GM12865 (cell line): ENCODE results near the gene PPP2R1A.

Source experiments
- DNase-seq: peaks from one replicate; pipeline ENCODE4 v3.0.0; 2010; ENCODE audit warnings: low read depth
- H3K4me3 ChIP-seq: 2 replicates; pipeline ENCODE4 v1.5.1; 2011; ENCODE audit warnings: mild to moderate bottlenecking, low read depth, low read length, control low read depth
- TF ChIP-seq, protein P1 (sequence below): IDR thresholded peaks from 2 replicates; pipeline ENCODE4 v1.5.1; 2011; ENCODE audit warnings: low read length, control low read depth, low read depth, inconsistent platforms; ENCODE audit not compliant: insufficient read depth; ENCODE audit errors: missing control alignments

The PPP2R1A gene

DNA sequence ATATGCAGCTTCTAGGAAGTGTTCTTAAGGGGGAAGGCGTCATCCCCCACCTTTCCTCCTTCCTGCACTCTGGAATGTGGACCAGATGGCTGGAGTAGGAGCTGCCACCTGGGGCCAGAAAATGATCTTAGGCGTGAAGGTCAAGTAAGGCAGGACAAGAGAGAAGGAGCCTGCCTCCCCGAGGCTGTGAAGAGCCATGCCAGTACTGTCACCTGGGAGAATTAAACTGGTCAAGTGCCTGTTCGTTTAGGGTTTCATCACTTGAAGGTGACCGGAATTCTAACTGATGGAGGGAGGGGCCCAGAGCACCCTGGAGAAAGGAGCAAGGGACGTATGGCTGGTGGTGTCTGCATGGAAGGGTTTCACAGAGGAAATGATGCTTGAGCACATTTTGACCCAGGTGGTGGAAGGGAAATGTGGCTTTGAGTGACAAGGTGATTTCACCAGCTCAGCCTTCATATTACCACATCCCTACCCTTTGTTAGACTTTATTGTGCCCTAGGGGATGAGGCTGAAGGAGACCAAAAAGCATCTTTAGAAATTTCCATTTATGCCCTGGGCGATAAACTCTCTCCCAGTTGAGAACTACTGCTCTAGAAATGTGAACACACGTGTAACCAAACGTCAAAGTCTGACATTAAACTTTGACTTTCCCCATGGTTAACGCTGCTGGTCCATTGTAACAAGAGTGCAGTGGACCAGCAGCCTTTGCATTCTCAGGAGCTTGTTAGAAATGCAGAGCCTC is 37.5 kb downstream of the PPP2R1A start:
- DNase-seq, result no peak
- no peak overlapping the region for H3K4me3 ChIP-seq
- TF ChIP-seq, protein P1, sequence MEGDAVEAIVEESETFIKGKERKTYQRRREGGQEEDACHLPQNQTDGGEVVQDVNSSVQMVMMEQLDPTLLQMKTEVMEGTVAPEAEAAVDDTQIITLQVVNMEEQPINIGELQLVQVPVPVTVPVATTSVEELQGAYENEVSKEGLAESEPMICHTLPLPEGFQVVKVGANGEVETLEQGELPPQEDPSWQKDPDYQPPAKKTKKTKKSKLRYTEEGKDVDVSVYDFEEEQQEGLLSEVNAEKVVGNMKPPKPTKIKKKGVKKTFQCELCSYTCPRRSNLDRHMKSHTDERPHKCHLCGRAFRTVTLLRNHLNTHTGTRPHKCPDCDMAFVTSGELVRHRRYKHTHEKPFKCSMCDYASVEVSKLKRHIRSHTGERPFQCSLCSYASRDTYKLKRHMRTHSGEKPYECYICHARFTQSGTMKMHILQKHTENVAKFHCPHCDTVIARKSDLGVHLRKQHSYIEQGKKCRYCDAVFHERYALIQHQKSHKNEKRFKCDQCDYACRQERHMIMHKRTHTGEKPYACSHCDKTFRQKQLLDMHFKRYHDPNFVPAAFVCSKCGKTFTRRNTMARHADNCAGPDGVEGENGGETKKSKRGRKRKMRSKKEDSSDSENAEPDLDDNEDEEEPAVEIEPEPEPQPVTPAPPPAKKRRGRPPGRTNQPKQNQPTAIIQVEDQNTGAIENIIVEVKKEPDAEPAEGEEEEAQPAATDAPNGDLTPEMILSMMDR, result no peak

DNA sequence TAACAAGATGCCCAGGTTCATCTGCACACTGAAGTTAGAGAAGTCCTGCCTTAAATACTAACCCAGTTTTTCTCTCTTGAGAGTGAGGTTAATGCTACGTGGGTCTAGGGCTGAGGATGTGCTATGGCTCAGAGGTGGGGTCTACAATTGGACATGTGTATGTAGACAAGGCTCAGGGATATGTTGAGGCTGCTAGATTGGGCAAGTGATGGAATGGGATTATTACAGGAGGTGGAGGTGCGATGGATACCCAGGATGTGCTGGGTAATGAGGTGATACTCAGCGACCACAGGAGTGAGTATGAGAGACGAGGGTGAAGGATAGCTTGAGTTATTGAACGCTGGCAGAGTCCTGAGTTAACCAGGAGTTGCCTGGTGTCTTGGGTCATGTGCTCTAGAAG is 38.1 kb downstream of the PPP2R1A start:
- TF ChIP-seq, protein P1, result no peak
- no peak for DNase-seq
- no peak overlapping the region for H3K4me3 ChIP-seq

DNA sequence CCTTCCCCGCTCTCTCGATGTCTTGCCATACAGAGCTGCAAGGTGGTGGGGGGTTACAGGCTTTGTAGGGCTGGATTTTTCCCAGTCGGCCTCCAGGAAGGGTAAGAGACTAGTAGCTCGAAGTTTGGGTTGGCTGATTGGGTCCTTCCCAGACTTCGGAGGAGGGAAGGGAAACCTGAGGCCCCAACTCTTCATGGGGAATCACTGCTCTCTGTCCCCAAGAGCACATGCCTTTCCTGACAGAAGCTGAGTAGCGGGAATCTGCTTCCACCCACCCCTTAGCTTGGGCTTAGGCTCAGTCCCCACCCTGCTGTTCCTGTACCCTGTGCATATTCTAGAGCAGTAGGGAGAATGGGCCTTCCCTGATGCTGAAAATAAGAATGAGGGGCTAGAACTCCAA is 39.7 kb downstream of the PPP2R1A start:
- TF ChIP-seq, protein P1, result no peak
- no peak overlapping the region for H3K4me3 ChIP-seq
- no peak for DNase-seq

DNA sequence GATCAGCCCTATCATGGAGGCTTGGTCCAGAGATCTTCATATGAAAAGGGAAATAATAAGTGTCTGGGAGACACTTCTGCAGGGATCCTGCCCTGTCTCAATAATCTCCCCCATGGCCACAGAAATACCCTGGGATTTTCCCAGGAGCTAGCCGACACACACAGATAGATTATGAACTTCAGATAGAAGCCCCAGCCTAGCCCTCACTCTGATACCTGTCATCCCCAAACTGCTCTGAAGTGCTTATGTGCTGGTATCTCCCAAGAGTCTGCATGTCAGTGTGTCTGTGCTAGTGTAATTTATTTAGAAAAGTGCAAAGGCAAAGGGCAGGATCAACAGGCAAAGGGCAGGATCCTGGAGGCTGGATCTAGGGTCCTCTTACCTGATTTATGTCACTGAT is 40.8 kb downstream of the PPP2R1A start:
- peak; percentile 20 for DNase-seq
- H3K4me3 ChIP-seq, result no peak overlapping the region
- TF ChIP-seq, protein P1, result no peak

DNA sequence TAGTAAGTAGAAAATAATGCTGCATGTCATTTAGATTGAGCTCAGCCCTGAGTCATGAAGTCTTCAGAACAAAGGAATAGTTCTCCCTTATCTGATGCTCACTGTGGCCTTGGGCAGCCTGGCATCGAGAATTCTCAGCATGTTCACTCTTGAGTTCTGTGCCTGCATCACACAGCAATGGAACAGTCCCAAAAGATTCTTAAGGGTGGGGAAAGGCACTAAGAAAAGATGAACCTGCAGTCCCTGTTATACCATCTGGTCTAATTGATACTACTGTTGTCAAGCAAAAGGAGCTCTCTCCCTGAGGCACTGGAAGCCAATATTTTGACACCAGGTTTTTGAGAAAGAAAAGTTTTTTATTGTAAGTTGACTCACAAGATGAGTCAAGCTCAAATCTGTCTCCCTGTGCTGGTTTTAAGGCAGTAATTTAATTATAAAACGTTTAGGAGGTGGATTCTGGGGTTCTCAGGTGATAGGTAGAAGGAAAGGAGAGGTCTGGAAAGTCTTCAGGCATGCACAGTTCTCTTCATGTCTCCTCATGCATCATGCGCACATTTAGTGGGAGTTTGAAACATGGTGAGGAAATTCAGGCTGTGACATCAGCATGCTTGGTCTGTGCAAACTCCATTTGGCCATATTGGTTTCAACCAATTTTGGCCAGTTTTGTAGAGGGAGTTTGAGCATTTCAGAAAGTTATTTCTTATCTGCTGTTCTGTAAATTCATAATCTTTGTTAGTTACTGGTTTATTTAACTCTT is 41.5 kb downstream of the PPP2R1A start:
- TF ChIP-seq, protein P1, result no peak
- no peak overlapping the region for H3K4me3 ChIP-seq
- no peak for DNase-seq

DNA sequence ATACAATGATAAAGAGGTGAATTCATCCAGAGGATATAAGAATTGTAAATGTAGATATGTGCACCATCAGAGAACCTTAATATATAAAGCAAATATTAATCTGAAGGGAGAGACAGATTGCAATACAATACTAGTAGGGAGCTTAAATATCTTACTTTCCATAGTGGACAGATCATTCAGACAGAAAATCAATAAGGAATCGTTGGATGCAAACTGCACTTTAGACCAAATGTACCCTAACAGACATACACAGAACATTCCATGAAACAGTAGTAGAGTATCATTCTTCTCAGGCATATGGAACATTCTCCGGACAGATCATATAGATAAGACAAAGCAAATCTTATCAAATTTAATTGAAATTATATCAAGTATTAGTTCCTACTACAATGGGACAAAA is 44.6 kb downstream of the PPP2R1A start:
- no peak for DNase-seq
- H3K4me3 ChIP-seq, result no peak overlapping the region
- TF ChIP-seq, protein P1, result no peak
